ENCODE results near the gene TREML1. TPM values are rescaled to one million over a fixed set of nuclear protein-coding genes. Genes with fewer than 3 reads are reported as not detected.
A peak's percentile ranks its signal among the peaks of the same experiment; 100 is the strongest.

TREML1 gene
- total and polyA plus RNA-seq, 9 of the 15 experiments (the other 6 are each of a cell fraction or from before 2014, with no cell fraction given), result not detected

- Histone ChIP-seq H4K20me1 (replicated peaks; ENCODE audit: control insufficient read depth, insufficient read depth, low read length) (peaks cover 10% of the 10 kb centered on the region; the same call in 1 of the 2 replicates), H3K4me3 (no peak within 1 kb of the TSS), H2AFZ (ENCODE audit: low read depth, low read length) (no peak within 1 kb of the TSS), H3K4me1 (replicated peaks in 1 of 2; ENCODE audit: control insufficient read depth in 2 of 2, insufficient read depth in 2 of 2, low read length in 2 of 2) (no peaks in the 10 kb centered on the region), H3K9me3 (replicated peaks; ENCODE audit: control insufficient read depth, insufficient read depth, low read depth, low read length) (no peaks in the 10 kb centered on the region), H3K27ac (ENCODE audit: extremely low read depth, low read depth, low read length) (no peak within 1 kb of the TSS), H3K36me3 (ENCODE audit: control insufficient read depth, insufficient read depth, low read length) (no peaks in the 10 kb centered on the region), H3K27me3 (ENCODE audit: control insufficient read depth in 2 of 2, insufficient read depth in 2 of 2, low read length in 2 of 2) (peaks cover 12 to 59% of the 10 kb centered on the region in 2 experiments; a peak in 4 of 5 replicates), H3K9ac (ENCODE audit: insufficient read depth in 1 of 2, low read depth in 2 of 2, low read length in 2 of 2) (0 out of 4 replicates have a peak within 1 kb of the TSS, but pooled peaks of 1 of the 2 experiments have one; percentile 4), H3K79me2 (ENCODE audit: control insufficient read depth, insufficient read depth, low read length) (no peaks in the 10 kb centered on the region), H3K9me1 (ENCODE audit: control insufficient read depth, insufficient read depth, low read length) (no peaks in the 10 kb centered on the region), H3K4me2 (ENCODE audit: insufficient read depth, low read length) (no peak within 1 kb of the TSS)
- TF ChIP-seq PCBP2 (IDR thresholded peaks at IDR 0.05; ENCODE audit: low read depth, low read length, poor library complexity, severe bottlenecking) (no peak), ZBTB34 (CRISPR knock-in tag; IDR thresholded peaks at IDR 0.05) (no peak), CEBPG (CRISPR knock-in tag; IDR thresholded peaks at IDR 0.05) (no peak), CEBPG (tag; conservative IDR thresholded peaks at IDR 0.05 in 1 of 2, IDR thresholded peaks at IDR 0.05 in 1 of 2) (peak in 1 of 2 experiments; percentile 16; a peak in 1 of 4 replicates)
- intact Hi-C loops (cut with micrococcal nuclease), result no loop called here
- no TSS peak for BruUV-seq (replicated peaks)
- no peak for DNase-seq (ENCODE audit: extremely low read depth in 1 of 4, low spot score in 3 of 4)
- no peak for ATAC-seq
- CTCF ChIA-PET (ENCODE audit: low intra/inter-chr PET ratio), result no interaction called here
- 2% methylated on average over 10 of the region's 10 CpGs for WGBS (ENCODE audit: insufficient coverage, low coverage, missing lambda C conversion rate)
- no peak for FAIRE-seq
- in situ Hi-C loops (cut with MboI), result no loop called here
- POLR2A ChIA-PET, result interaction anchor here (0.6 kb wide), 1 partner anchor 14 kb away, joined by 4 read pairs; no protein-coding TSS in a partner anchor
Observed at GRCh38 chr6:41162687-41163418, 8.7 kb upstream of the TREML1 start, which contains the start of gene TREM2. Gene TREM2, minus strand, starts transcription at chr6:41163116. Its CDS starts 34 bp downstream, at chr6:41163082.

All from K562 (cell line).